Central memory CD4-positive, alpha-beta T cell (primary cell): ENCODE data around the gene ATP6V0D1.
A peak's percentile ranks its signal among the peaks of the same experiment; 100 is the strongest.
"Not testable (repeated sequence)": the region's sequence is repeated elsewhere in the genome, so short reads cannot be mapped to it uniquely, and the experiment has no call there.

Experiments used
- DNase-seq: peaks from one replicate; pipeline ENCODE4 v3.0.0; 2022

Gene ATP6V0D1

DNA sequence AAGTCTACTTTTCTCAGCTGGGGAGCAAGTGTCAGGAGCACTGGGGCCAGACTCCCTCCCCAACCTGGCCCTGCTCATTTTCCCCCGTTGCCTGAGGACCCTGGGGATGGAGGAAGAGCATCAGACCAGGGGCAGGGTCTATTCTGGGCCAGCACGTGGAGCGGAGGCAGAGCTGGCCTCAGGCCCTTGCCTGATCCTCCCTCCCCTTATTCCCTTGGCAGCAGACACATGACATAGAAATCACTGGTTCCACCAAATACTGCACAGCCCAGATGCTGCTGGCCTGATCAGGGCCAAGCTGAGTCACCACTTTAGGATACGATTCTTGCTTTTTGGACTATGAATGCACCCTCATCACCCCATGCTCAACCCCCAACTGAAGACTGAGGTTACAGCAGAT is 18.1 kb upstream of the ATP6V0D1 start:
- DNase-seq = no peak

DNA sequence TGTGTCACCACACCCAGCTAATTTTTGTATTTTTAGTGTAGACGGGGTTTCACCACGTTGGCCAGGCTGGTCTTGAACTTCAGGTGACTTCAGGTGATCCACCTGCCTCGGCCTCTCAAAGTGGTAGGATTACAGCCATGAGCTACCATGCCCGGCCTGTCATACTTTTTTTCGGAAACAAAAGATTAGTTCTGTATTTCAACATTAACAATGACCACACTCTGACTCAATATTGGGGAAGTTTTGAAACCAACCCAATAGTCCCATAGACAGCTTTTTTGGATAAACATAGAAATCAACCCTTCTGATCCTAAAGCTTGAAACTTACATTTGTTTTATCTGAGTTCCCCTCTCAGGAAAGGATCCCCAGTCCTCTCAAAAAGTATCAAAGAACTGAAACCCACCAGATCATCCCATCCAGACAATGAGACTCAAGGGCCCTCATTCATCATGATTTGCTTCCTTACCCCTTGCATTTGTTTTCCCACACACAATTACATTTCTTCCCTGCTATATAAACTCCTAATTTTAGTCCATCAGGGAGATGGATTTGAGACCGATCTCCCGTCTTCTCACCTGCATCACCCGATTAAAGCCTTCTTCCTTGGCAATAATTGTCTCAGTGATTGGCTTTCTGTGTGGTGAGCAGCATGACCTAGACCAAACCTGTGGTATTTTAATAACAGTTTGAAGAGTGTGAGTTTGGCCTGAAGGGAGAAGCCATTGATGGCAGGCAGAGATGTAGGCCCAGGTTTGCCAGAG is 9.6 kb upstream of the ATP6V0D1 start:
- no peak for DNase-seq

- DNase-seq = no peak
Measured at GRCh38 chr16:67489401-67490083, 8.6 kb upstream of the ATP6V0D1 start.

DNA sequence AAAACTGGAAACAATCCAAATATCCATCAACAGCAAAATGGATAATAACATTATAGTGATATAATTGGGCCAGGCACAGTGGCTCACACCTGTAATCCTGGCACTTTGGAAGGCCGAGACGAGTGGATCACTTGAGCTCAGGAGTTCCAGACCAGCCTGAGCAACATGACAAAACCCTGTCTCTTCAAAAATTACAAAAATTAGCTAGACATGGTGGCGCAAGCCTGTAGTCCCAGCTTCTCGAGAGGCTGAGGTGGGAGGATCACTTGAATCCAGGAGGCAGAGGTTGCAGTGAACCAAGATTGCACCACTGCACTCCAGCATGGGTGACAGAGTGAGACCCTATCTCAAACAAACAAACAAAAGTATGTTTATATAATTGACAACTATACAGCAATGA is 6.6 kb upstream of the ATP6V0D1 start:
- DNase-seq = not testable (repeated sequence)

DNA sequence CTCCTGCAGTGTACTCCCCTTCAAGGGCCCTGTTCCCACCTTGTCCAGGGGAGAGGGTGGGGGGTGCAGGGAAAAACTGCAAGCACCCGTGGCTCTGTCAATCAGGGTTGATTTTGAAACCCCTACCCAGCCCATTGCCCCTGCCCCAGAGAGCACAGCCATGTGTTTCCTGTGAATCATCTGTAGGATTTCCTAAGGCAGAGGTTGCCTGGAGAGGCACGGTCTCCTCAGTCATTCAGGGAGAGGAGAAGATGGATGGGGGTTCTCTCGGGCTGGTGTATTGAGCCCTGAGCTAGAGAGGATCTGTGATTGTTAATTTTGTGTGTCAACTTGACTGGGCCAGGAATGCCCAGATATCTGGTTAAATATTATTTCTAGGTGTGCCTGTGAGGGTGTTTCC is 5.8 kb upstream of the ATP6V0D1 start:
- no peak for DNase-seq

- no peak for DNase-seq
Measured at GRCh38 chr16:67483731-67484525, 3.0 kb upstream of the ATP6V0D1 start.

DNA sequence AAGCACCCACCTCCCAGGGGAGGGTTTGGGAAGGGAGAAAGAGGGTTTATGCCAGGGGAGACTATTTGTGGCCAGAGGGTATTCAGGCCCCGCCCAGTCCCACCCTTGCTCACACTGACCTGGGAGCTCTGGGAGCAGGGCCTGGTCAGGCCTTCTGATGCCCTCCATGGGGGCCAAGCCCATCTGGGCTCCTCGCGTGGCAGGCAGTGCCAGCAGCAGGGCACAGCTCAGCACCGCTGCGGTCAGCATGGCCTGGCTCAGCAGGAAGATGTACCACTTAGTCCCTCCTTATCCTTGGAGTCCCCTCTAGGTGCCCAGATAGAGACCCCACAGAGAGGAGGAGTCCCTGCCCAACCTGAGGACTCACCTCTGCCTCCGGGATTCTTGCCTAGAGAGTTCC is 2.2 kb upstream of the ATP6V0D1 start, which contains the start of gene AGRP:
AGRP (minus strand) TSS at position 398 of the 400 bp plus-strand sequence; CDS start at position 249, 149 bp downstream.
- DNase-seq = no peak

- DNase-seq = no peak
Measured at GRCh38 chr16:67482233-67482924, 1.4 kb upstream of the ATP6V0D1 start.

DNA sequence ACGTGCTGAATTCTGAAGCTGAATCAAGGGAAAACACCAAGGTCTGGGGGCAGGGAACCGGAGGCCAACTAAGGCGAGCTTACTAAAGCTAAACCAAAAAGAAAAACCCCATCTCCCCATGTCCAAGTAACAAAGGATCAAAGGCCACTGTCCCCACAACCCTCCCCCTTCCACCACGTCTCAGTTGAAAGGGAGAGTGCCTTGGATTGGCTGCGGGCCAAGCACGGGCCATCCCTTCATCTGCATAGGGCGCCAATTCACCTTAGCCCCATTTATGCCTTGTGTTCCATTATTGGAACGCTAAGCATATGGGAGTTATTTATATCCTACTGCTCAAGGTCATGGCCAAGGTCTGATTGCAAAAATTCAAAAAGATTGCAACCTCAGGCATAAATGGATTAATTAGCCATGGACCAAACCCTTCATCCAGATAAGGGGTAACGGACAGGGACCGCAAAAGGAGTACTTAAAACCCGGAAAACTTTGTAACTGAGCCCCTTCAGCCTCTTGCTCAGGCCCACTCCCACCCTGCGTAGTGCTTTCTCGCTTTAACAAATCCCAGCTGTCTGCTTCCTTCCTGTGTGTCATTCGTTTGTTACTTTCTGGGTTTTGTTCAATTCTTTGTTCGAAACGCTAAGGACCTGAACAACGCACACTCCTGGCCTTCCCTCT is 740 bp upstream of the ATP6V0D1 start:
- peak; percentile 14 for DNase-seq

- DNase-seq = no peak
Measured at GRCh38 chr16:67477960-67478554, 2.9 kb downstream of the ATP6V0D1 start.

GRCh38 chr16:67474551-67475455 is 6.2 kb downstream of the ATP6V0D1 start:
- DNase-seq = no peak

DNA sequence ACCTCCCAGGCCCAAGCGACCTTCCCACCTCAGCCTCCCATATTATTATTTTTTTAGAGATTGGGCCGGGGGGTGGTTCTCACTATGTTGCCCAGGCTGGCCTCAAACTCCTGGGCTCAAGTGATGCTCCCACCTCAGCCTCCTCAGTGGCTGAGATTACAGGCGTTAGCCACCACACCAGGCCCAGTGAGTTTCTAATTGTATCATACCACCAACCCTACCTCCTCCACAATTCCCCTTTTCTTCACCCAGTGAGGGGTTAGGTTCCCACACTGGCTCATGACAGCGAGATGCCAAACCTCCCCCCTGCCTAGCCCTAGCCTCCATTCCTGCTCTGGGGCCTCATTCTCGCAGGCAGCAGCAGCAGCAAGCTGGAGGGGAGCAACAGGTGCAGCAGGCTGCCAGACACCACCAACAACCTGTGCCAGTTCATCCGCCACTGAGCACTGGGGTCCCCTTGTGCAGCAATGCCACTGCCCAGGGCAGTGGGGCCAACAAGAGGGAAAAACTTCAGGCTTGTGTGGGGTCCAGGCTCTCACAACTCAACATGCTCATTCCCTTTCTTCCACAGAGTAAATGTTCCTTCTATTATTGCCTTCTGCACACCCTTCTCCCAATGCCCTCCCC is 9.1 kb downstream of the ATP6V0D1 start:
- no peak for DNase-seq

DNA sequence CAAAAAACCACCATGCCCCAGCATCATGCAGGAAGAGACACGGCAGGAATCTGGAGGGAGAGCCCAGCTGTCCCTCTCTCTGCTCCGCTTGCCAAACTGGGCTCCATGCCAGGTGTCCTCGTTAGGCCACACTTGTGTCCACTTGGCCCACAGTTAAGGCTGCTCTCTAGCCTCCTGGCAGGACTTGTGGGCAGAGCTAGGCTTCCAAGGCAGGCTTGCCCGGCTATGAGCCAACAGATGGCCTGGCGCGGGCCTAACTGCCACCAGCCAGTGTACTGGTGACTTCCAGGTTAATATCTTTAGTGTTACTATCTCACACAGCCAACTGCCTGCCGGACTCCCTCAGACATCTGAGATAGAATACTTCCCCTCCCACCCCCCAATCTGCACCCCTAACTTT is 10.6 kb downstream of the ATP6V0D1 start:
- no peak for DNase-seq

DNA sequence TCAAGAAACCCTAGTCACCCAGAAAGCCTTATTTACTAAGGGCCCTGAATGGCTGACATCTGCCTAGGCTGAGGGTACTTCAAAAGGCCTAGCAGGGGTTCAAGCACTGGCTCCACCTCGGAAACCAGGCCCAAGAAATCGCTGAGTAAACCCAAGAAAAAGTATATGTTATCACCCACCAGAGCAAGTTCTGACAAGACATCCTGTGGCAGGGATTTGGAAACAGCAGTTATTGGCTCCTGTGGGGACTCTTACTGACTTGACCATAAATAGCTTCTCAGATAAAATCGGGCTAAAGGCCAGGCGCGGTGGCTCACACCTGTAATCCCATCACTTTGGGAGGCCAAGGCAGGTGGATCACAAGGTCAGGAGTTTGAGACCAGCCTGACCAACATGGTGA is 12.2 kb downstream of the ATP6V0D1 start:
- DNase-seq = no peak

DNA sequence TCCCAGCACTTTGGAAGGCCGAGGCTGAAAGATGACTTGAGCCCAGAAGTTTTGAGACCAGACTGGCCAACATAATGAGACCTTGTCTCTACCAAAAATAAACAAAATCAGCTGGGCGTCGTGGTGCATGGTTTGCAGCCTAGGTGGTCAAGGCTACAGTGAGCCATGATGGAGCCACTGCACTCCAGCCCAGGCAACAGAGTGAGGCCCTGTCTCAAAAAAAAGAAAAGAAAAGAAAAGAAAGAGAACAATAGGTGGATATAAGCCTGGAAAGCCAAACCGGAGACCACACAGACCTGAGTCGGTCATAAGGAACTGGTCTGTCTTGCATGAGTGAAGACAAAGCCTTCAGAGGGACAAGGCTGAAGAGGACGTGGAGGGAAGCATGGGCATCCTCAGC is 14.4 kb downstream of the ATP6V0D1 start:
- no peak for DNase-seq

DNA sequence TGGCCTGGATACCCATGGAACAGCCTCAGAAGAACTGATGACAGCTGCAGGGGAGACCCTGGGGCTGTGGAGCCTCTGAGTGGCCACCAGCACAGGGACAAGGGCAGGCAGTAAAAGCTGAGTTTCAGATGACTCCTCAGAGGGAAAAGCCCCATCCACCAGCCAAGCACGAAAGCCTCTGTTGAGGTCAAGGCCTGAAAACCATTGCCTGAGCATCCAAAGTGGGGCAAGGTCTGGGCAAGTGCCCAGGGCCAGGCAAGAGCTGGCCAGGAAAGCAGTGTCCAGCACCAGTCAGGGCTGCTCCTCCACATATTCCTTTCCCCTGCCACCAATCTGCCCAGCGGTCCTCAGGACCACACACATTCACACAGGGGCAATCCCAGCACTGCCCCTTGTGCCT is 16.4 kb downstream of the ATP6V0D1 start:
- no peak for DNase-seq

GRCh38 chr16:67463691-67464090 is 17.3 kb downstream of the ATP6V0D1 start:
- DNase-seq = no peak

- DNase-seq = no peak
Measured at GRCh38 chr16:67463059-67463458, 17.9 kb downstream of the ATP6V0D1 start.

- no peak for DNase-seq
Measured at GRCh38 chr16:67462279-67462655, 18.7 kb downstream of the ATP6V0D1 start.

DNA sequence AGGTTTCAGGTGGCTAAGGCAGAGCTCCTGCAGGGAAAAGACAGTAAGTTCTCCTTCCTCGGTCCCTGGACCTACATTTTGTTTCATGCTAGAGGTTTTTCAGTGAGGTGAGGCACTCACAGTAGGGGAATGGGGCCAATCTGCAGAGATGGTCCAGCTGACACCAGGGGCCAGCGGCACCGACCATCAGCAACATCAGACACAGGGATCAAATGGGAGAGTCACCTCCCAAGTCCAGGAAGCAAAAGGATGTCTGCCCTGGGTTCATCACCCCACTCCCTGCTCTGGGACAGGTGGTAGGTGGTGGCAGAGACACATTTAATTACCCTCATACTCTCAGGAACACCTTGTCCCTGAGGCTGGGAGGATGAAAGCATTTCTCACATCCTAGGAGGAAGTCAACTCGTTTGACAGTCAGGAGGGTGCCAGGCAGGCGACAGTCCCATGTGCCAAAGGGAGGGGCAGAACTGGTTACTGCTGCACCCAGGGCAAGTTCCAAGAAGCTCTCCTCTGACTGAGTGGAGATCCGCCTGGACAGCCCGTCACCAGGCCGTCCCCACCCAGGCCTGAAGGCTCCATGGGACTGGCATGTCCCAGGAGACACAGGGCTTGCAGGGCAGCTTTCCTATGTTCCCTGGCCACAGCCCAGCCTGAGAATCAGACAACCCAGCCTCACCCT is 19.2 kb downstream of the ATP6V0D1 start:
- DNase-seq = no peak
